22Rv1 (cell line): ENCODE data around the gene P2RY8.

ENCODE experiments used
- H3K27ac ChIP-seq: fragments of 450-650 bp; 2 replicates; pipeline ENCODE4 v1.5.1; 2017
- CTCF ChIP-seq: fragments of 450-650 bp; IDR thresholded peaks from 2 replicates; pipeline ENCODE4 v1.5.1; 2017; ENCODE audit warnings: mild to moderate bottlenecking
- ZFX ChIP-seq: fragments of 450-650 bp; IDR thresholded peaks from 2 replicates; pipeline ENCODE4 v1.6.1; 2017; ENCODE audit warnings: antibody characterized with exemption, borderline replicate concordance

P2RY8 gene

GRCh38 chrX:1418901-1419544 lies 118.0 kb downstream of the P2RY8 start:
- H3K27ac ChIP-seq = peak overlapping the region; percentile 12; the same call in 1 of the 2 replicates
- TF ChIP-seq ZFX (no peak), CTCF (no peak)

- no peak overlapping the region for H3K27ac ChIP-seq
- TF ChIP-seq ZFX (no peak), CTCF (no peak)
Measured at GRCh38 chrX:1417921-1418771, 118.8 kb downstream of the P2RY8 start.

GRCh38 chrX:1416965-1417760 lies 119.8 kb downstream of the P2RY8 start:
- TF ChIP-seq CTCF (no peak), ZFX (no peak)
- no peak overlapping the region for H3K27ac ChIP-seq

- TF ChIP-seq ZFX = no peak
- TF ChIP-seq CTCF = no peak
Measured at GRCh38 chrX:1416327-1416784, 120.6 kb downstream of the P2RY8 start.

More at GRCh38 chrX:1416327-1416784, 120.6 kb downstream of the P2RY8 start:
- H3K27ac ChIP-seq = no peak overlapping the region
